ENCODE measurements around the gene MORN3. TPM values are rescaled to one million over a fixed set of nuclear protein-coding genes. Genes with fewer than 3 reads are reported as not detected.

Gene MORN3
- total and polyA plus RNA-seq, 9 of the 15 experiments (the other 6 are each of a cell fraction or from before 2014, with no cell fraction given), result 0.09 to 0.27 (median 0.20) TPM

DNA sequence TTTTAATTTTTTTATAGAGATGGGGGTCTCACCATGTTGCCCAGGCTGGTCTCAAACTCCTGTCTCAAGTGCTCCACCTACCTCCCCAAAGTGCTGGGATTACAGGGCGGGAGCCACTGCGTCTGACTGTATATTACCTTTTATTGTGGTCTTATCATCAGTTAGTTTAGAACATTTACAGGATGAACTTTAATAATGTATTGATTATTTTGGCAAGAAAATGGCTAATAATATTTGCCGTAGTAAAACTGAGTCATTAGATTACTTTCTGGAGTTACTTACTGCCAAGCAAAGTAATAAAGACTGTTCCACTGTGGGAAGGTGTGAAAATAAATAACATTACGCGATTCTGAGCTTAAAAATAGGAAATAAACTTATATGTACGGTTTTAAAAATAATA, 66.7 kb downstream of the MORN3 start:
- Histone ChIP-seq H3K27ac (ENCODE audit: extremely low read depth, low read depth, low read length) (no peak overlapping the region), H3K4me1 (replicated peaks in 1 of 2; ENCODE audit: control insufficient read depth in 2 of 2, insufficient read depth in 2 of 2, low read length in 2 of 2) (peaks cover 0 to 6% of the 10 kb centered on the region in 2 experiments; a peak in 2 of 5 replicates), H2AFZ (ENCODE audit: low read depth, low read length) (no peak overlapping the region), H4K20me1 (replicated peaks; ENCODE audit: control insufficient read depth, insufficient read depth, low read length) (no peaks in the 10 kb centered on the region), H3K4me2 (ENCODE audit: insufficient read depth, low read length) (no peak overlapping the region), H3K36me3 (ENCODE audit: control insufficient read depth, insufficient read depth, low read length) (no peaks in the 10 kb centered on the region), H3K9me3 (replicated peaks; ENCODE audit: control insufficient read depth, insufficient read depth, low read depth, low read length) (no peaks in the 10 kb centered on the region), H3K9me1 (ENCODE audit: control insufficient read depth, insufficient read depth, low read length) (no peaks in the 10 kb centered on the region), H3K4me3 (no peak overlapping the region), H3K27me3 (ENCODE audit: control insufficient read depth in 2 of 2, insufficient read depth in 2 of 2, low read length in 2 of 2) (no peaks in the 10 kb centered on the region), H3K79me2 (ENCODE audit: control insufficient read depth, insufficient read depth, low read length) (no peaks in the 10 kb centered on the region), H3K9ac (ENCODE audit: insufficient read depth in 1 of 2, low read depth in 2 of 2, low read length in 2 of 2) (no peak overlapping the region)
- TF ChIP-seq PHF8 (IDR thresholded peaks at IDR 0.05; ENCODE audit: borderline replicate concordance, low read length), result no peak
- no peak for TF ChIP-seq ZNF77 (CRISPR knock-in tag; IDR thresholded peaks at IDR 0.05)
- TF ChIP-seq, protein P1, sequence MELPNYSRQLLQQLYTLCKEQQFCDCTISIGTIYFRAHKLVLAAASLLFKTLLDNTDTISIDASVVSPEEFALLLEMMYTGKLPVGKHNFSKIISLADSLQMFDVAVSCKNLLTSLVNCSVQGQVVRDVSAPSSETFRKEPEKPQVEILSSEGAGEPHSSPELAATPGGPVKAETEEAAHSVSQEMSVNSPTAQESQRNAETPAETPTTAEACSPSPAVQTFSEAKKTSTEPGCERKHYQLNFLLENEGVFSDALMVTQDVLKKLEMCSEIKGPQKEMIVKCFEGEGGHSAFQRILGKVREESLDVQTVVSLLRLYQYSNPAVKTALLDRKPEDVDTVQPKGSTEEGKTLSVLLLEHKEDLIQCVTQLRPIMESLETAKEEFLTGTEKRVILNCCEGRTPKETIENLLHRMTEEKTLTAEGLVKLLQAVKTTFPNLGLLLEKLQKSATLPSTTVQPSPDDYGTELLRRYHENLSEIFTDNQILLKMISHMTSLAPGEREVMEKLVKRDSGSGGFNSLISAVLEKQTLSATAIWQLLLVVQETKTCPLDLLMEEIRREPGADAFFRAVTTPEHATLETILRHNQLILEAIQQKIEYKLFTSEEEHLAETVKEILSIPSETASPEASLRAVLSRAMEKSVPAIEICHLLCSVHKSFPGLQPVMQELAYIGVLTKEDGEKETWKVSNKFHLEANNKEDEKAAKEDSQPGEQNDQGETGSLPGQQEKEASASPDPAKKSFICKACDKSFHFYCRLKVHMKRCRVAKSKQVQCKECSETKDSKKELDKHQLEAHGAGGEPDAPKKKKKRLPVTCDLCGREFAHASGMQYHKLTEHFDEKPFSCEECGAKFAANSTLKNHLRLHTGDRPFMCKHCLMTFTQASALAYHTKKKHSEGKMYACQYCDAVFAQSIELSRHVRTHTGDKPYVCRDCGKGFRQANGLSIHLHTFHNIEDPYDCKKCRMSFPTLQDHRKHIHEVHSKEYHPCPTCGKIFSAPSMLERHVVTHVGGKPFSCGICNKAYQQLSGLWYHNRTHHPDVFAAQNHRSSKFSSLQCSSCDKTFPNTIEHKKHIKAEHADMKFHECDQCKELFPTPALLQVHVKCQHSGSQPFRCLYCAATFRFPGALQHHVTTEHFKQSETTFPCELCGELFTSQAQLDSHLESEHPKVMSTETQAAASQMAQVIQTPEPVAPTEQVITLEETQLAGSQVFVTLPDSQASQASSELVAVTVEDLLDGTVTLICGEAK (IDR thresholded peaks at IDR 0.05), result no peak
- TF ChIP-seq, protein P1 (CRISPR knock-in tag; IDR thresholded peaks at IDR 0.05), result no peak
- TF ChIP-seq HNRNPUL1 (IDR thresholded peaks at IDR 0.05; ENCODE audit: low read length), result no peak
- TF ChIP-seq HMG20A (CRISPR knock-in tag; conservative IDR thresholded peaks at IDR 0.05), result no peak
- WGBS (ENCODE audit: insufficient coverage, low coverage, missing lambda C conversion rate), result 53% methylated on average over 6 of the region's 6 CpGs
- intact Hi-C loops (cut with micrococcal nuclease) (no loop called here), in situ Hi-C loops (cut with MboI) (no loop called here)
- CTCF ChIA-PET (ENCODE audit: low intra/inter-chr PET ratio), result no interaction called here
- BruUV-seq (replicated peaks), result no TSS peak
- POLR2A ChIA-PET, result interaction anchor here (0.7 kb wide), 1 partner anchor 67 kb away, joined by 3 read pairs; no protein-coding TSS in a partner anchor
- FAIRE-seq, result no peak
- ATAC-seq, result no peak
- DNase-seq (ENCODE audit: extremely low read depth in 1 of 4, low spot score in 3 of 4), result no peak
